ENCODE measurements around the gene HDAC1.
"Not testable (repeated sequence)": the region's sequence is repeated elsewhere in the genome, so short reads cannot be mapped to it uniquely, and the experiment has no call there.

HDAC1 gene

GRCh38 chr1:32351399-32352238, 59.7 kb downstream of the HDAC1 start:
- peak; percentile 89 for DNase-seq

DNA sequence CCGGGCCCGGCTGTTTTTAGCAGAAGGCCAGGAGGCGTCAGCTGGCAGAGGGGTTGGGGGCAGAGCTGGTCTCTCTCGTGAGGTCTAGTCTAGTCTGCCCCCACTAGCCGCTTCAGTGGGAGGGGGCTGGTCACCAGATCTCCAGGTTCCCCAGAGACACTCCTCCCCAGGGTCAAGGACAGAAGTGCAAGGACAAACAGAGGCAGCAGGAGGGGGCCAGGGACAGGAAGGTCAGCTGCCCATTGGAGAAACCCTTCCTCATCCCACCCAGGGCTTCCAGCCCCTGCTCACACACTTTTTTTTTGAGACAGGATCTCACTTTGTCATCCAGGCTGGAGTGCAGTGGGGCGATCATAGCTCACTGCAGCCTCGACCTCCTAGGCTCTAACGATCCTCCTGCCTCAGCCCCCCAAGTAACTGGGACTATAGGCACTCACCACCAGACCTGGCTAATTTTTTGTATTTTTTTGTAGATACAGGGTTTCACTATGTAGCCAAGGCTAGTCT, 60.4 kb downstream of the HDAC1 start:
- no peak for DNase-seq

- DNase-seq: no peak
Measured at GRCh38 chr1:32352831-32353383, 61.0 kb downstream of the HDAC1 start.

DNA sequence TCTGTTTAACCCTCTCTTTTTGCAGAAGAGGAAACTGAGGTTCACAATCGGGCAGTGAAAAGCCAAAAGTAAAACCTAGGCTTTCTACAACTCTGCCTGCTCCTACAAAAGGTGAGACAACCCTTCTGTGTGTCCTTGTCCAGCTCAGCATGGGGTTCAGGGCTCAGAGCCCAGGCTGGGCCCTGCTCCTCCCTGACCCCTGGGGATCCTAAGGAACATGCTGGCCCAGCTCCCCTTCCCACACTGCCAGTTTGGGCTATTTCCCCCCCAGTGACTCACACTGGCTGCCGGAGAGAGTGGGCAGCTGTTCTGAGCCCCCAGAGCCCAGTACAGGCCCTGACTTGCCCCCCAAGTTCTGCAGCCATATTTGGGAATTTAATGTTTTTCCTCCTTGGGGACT, 61.5 kb downstream of the HDAC1 start:
- DNase-seq: no peak

DNA sequence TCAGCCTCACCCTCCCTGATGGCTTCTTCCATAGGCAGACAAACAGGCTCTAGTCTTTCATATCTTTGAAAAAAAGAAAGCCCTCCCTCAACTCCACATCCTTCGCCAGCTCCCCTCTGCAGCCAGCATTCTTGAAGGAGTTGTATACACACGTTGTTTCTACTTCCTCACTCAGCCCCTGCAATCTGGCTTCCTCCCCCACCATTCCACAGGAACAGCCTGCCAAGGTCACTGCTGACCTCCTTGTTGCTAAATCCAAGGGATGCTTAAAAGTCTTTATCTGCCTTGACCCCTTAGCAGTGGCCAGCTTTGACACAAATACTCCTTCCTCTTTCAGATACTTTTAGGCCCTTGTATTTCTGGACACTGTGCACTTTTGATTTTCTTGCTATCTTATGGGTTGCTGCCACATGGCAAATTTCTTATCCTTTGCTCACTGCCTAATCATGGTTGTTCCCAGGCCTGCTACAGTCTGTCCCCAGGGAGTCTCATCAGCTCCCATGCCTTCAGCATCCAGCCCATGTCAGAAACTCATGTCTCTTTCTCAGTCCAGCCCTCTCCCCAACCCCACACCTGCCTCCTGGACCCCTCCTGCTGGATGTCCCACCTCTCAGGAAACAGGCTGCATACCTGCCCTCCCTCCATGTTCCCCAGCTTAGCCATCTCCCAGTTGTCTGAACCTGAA, 62.1 kb downstream of the HDAC1 start:
- no peak for DNase-seq

- DNase-seq: not testable (repeated sequence)
Measured at GRCh38 chr1:32355778-32356177, 63.9 kb downstream of the HDAC1 start.

DNA sequence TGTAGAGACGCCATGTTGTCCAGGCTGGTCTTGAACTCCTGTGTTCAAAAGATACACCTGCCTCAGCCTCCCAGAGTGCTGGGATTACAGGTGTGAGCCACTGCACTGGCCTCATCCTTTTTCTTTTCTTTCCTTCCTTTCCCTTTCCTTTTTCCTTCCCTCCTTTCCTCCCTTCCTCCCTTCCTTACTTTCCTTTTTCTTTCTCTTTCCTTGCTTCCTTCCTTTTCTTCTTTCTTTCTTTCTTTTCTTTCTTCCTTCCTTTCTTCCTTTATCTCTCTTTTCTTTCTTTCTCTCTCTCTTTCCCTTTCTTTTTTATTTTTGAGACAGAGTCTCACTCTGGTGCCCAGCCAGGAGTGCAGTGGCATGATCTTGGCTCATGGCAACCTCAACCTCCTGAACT, 64.6 kb downstream of the HDAC1 start:
- no peak for DNase-seq

GRCh38 chr1:32357614-32358013, 65.7 kb downstream of the HDAC1 start:
- DNase-seq: no peak

- DNase-seq: no peak
Measured at GRCh38 chr1:32358435-32358834, 66.6 kb downstream of the HDAC1 start.

DNA sequence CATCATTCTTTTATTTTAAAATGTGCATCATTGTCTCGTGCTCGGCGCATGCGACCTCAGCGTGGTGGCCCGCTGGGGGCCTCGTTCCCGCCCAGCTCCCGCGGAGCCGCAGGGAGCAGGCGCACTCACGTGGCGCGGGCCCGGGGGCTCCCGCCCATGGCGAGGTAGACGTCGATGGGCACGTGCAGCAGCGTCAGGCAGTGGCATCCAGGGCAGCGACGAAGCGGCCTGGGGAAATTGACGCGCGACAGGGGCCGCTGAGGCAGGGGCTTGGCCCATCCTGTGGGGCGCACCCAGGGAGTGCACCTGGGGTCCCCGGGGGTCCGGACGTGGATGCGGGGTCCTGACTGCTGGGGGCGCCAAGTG, 69.4 kb downstream of the HDAC1 start:
- DNase-seq: no peak

GRCh38 chr1:32361674-32362473, 70.0 kb downstream of the HDAC1 start:
- no peak for DNase-seq

- no peak for DNase-seq
Measured at GRCh38 chr1:32362474-32363313, 70.8 kb downstream of the HDAC1 start, which contains the start of the genes FAM229A and TSSK3. Gene FAM229A, minus strand, starts transcription at chr1:32362485. Its CDS starts 394 bp downstream, at chr1:32362091. Gene TSSK3, plus strand, starts transcription at chr1:32362539. Its CDS starts 163 bp downstream, at chr1:32362702.

DNA sequence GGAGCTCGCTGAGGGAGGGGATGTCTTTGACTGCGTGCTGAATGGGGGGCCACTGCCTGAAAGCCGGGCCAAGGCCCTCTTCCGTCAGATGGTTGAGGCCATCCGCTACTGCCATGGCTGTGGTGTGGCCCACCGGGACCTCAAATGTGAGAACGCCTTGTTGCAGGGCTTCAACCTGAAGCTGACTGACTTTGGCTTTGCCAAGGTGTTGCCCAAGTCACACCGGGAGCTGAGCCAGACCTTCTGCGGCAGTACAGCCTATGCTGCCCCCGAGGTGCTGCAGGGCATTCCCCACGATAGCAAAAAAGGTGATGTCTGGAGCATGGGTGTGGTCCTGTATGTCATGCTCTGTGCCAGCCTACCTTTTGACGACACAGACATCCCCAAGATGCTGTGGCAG, 71.8 kb downstream of the HDAC1 start:
- DNase-seq: no peak

DNA sequence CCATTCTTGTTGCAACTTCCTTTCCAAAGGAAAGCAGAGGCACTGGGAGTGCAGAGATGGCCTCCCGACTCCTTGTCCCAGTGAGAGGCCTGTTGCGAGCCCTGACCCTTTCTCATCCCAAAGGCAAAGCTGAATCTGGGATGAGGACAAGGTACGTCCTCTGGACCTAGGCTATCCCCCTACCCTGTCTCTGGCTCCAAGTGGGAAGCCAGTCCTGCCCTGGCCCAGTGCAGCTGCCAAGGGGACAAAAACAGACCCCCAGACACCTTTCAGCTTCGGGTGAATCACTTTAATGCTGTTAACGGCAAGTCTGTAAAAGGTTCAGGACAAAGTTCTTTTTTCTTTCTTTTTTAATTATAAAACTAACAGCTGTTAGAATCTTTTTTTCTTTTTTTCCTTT, 73.0 kb downstream of the HDAC1 start:
- DNase-seq: no peak

GRCh38 chr1:32365445-32365844, 73.6 kb downstream of the HDAC1 start:
- no peak for DNase-seq

DNA sequence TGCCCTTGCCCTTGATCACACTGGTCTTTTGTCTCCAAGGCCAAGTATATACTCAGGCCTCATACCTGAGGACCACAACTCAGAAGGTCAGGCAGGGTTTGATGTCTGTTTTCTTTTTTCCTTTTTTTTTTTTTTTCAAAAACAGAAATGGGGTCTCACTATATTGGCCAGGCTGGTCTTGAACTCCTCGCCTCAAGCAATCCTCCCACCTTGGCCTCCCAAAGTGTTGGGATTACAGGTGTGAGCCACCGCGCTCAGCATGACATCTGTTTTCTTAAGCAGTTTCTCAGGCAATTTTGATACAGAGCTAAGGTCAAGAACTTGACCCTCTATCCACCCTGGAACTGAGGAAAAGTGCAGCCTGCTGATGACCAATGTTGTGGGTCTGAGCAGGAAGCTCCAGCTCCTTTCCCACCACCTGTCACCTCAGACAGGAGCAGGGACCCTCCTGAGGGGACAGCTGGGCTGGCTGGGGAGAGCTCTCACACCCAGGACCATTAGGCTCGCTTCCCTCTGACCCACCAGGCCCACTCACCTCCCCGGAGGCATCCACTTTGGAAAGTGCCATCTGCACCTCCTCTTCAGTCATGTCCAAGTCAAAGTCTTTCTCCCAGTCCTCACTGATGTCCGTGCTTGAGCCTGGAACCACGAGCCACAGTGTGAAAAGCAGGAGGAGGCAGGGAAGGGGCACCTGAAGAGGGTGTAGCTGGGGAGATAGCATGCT, 76.2 kb downstream of the HDAC1 start:
- DNase-seq: no peak

- peak; percentile 15 for DNase-seq
Measured at GRCh38 chr1:32372149-32372756, 80.4 kb downstream of the HDAC1 start.

- DNase-seq: no peak
Measured at GRCh38 chr1:32373996-32374592, 82.2 kb downstream of the HDAC1 start.

DNA sequence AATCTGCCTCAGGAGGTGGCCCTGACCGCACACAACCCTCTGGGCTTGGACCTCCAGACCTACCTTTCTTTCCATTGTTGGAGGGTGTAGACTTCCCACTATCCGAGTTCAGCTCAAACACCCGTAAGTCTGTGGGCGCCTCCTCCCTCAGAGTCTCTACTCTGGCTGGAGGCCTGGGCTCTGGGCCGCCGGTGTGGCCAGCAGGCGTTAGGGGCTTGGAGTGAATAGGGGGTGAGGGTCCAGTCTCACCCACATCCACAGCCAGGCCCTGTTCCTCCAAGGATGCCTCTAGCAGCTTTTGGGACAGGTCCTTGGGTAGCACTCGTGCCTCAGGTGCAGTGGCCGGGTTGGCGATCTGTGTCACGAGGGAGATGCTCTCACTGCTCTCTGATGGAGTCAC, 84.3 kb downstream of the HDAC1 start:
- DNase-seq: no peak

DNA sequence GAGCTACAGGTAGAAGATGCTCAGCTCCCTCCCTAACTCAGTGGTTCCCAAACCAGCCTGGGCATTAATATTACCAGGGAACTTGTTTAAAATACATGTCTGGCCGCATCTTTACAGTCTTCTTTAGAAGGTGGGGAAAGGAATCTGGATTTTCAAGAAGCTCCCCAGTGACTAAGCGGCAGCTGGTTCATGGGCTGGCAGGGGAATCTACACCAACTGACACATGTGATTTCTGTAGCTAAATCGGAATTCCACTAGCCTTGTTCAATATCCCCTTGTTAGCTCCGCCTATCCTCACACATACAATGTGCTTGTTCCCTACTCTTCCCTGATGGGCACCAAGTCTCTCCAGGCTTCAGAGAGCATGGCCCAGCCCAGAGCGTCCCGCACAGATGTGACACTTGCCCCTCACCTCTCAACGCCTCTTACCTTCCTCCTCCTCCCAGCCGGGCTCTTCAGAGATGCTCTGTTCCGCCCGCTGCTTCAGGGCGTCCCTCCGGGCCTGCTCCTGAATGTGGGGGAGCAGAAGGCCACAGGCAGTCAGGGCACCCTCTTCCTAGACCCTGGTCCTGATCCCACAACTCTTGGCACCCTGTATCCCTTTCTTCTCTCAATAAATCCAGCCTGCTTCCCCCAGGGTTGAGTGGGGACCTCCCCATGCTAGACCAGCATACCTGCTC, 85.8 kb downstream of the HDAC1 start:
- DNase-seq: no peak

Measured in effector CD8-positive, alpha-beta T cell (primary cell).